Peyer's patch (tissue), 4 donors: Measurements from ENCODE around the gene FNBP1.

ENCODE experiments used
- CTCF ChIP-seq, 6 experiments: fragments of 450-650 bp in 4 of 6; fragments of 200-600 bp in 2 of 6; sonication (generic) in 1 of 6; IDR thresholded peaks; one replicate each; pipeline ENCODE4 v1.5.1; 2017 to 2019; ENCODE audit warnings: antibody characterized with exemption in 6 of 6, mild to moderate bottlenecking in 3 of 6, moderate library complexity in 1 of 6
- POLR2A ChIP-seq, 2 donors: fragments of 450-650 bp; IDR thresholded peaks; one replicate each; pipeline ENCODE4 v1.5.1; 2017; ENCODE audit warnings: antibody characterized with exemption in 2 of 2, mild to moderate bottlenecking in 2 of 2, moderate library complexity in 2 of 2

GRCh38 chr9:129860653-129861446 lies 182.1 kb downstream of the FNBP1 start:
- TF ChIP-seq CTCF (IDR thresholded peaks at IDR 0.05) (no peak), POLR2A (IDR thresholded peaks at IDR 0.05) (no peak)
